HG03378 (cell line): ENCODE measurements around the gene OOEP.
"Not testable (repeated sequence)": the region's sequence is repeated elsewhere in the genome, so short reads cannot be mapped to it uniquely, and the experiment has no call there.

Experiments
- ATAC-seq: cut with Tn5 transposase; IDR thresholded peaks from one replicate; pipeline ENCODE4 v1.9.1; 2021; ENCODE audit warnings: mild to moderate bottlenecking, moderate library complexity; ENCODE audit not compliant: unreplicated experiment

OOEP gene

DNA sequence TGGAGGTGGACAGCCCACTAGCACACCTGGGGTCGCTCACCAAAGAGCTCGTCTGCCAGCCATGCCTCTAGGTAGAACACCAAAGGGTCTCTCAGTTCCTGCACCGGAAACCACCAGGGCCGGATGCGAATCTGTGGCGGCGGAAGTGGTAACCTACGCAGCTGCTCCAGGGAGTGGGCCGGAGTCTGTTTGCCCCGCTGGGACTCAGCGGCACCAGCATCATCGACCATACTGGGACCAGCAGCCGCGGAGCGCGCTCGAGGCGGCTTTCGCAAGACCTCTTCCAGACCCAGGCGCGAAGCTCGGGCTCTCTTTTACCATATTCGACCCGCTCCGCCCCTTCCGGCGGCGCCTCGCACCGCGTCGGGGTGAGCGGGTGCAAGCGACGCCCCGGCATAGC lies at the start of gene OOEP:
Gene OOEP (minus strand): TSS at position 335 of the 400 bp plus-strand sequence. CDS start 105 bp downstream, at position 230.
- ATAC-seq, result no peak

DNA sequence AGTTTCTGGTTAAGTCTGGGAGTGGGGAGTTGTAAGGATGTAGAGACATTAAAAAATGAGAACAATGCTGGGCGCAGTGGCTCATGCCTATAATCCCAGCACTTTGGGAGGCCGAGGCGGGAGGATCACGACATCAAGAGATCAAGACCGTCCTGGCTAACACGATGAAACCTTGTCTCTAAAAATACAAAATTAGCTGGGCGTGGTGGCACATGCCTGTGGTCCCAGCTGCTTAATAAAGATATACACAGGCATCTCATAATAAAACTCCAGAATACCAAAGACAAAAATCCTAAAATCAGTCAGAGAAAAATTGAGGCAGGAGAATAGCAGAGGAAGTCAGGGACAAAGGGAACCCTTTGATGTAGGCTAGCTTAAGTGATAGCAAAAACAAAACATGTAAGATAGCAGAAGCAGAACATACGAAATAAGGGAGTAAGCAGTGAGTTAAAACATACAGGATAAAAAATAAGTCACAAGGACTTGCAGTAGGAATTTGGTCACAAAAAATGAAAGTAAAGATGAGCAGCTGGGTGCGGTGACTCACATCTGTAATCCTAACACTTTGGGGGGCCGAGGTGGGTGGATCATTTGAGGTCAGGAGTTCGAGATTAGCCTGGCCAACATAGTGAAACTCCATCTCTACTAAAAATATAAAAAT lies 48.5 kb upstream of the OOEP start:
- ATAC-seq, result no peak

- no peak for ATAC-seq
Observed at GRCh38 chr6:73413102-73413501, 43.4 kb upstream of the OOEP start.

GRCh38 chr6:73409395-73409794 lies 39.7 kb upstream of the OOEP start:
- ATAC-seq, result no peak

- ATAC-seq, result no peak
Observed at GRCh38 chr6:73400656-73401055, 31.0 kb upstream of the OOEP start.

GRCh38 chr6:73395875-73396274 lies 26.2 kb upstream of the OOEP start:
- ATAC-seq, result no peak

DNA sequence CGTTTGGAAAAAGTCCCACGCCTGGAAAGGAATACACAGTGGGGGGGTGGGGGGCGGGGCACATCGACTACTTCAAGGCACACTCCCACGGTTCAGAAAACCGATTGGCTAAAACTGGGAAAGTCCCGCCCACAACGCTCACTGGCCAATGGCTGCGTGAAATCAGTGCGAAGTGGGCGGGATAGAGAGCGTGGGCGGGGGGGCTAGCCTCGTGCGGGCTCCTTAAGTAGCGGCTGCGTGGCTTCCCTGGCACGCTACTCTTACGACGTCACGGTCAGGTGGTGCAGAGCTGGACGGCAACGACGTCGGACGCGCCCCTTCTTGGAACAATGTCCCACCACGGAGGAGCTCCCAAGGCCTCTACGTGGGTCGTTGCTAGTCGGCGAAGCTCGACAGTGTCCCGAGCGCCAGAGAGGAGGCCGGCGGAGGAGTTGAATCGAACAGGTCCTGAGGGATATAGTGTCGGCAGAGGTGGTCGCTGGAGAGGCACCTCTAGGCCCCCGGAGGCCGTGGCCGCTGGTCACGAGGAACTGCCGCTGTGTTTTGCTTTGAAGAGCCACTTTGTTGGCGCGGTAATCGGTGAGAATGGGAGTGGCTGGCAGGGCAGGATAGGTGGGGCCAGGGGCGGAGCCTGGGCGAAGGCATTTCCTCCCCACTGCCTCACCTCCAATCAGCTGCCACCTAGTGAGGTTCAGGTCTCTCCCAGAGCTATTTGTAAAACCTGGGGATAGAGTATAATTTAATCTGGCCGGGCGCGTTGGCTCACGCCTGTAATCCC lies 25.1 kb upstream of the OOEP start, which contains the start of gene DDX43:
Gene DDX43 (plus strand): TSS at position 252 of the 778 bp plus-strand sequence. CDS start 78 bp downstream, at position 330.
- no peak for ATAC-seq

DNA sequence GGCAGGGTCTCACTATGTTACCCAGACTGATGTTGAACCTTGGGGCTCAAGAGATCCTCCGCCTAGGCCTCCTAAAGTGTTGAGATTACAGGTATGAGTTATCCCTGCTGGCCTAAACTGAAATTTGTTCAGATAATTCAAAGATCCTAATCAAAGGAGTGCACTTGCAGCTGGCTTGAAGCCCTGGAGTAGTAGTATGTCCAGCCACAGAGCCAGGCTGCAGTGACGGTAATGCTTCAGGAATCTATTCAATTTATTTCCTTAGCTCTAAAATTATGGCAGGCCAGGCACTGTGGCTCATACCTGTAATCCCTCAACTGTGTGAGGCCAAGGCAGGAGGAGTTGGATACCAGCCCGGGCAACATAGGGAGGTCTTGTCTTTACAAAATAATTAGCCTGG lies 23.6 kb upstream of the OOEP start:
- no peak for ATAC-seq

DNA sequence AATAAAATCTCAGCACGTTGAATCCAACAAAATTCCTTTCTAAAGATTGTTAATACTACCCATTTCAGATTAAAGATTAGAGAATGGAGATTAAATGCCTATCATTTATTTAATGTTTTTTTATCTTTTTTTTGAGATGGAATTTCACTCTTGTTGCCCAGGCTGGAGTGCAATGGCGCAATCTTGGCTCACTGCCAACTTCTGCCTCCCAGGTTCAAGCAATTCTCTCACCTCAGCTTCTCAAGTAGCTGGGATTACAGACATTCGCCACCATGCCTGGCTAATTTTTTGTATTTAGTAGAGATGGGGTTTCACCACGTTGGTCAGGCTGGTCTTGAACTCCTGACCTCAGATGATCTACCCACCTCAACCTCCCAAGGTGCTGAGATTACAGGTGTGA lies 22.5 kb upstream of the OOEP start:
- ATAC-seq, result not testable (repeated sequence)

- ATAC-seq, result no peak
Observed at GRCh38 chr6:73391675-73392074, 22.0 kb upstream of the OOEP start.

DNA sequence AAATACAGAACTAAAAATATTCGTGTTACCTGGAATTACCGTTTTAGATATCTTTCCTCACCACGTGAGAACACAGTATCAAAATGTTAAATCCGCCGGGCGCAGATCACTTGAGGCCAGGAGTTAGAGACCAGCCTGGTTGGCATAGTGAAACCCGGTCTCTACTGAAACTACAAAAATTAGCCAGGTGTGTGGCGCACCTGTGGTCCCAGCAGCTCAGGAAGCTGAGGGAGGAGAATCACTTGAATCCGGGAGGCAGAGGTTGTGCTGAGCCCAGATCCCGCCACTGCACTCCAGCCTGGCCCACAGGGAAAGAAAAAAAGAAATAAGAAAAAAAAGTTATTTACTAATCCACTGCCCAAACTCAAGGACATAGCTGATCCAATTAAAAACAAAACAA lies 20.2 kb upstream of the OOEP start:
- ATAC-seq, result no peak

DNA sequence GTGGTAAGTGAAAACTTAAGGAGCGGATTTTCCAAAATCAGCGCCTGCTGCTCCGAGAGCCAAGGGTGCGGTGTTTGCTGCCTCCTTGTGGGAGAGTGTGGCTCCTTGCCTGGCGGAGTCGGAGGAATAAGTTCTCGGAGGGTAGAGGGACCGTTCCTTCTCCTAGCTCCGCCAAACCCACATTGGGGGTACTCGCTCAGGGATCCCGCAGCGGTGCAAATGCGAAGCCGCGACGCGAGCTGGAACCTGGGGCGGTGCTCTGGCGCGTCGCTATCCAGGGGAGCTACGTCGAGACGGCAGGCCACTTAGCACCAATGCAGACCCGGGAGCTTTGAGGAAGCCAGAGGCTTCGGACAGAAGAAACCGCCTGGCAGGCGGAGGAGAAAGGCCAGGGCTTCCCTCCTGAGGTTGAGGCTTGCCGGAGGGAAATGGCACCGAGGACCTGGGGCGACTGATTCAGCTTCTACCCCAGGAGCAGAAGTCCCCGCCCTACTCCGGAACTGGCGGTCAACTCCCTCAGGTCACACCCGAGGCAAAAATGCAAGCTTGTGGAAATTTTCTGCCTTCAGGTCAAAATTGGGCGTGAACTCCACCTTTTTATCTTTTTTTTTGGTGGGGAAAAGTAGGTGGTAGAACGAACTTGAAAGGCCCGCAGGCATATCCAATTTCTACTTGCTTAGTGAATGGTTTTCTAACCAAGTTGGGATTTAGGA lies 19.3 kb upstream of the OOEP start:
- peak; percentile 76 for ATAC-seq

- peak; percentile 28 for ATAC-seq
Observed at GRCh38 chr6:73388433-73388799, 18.7 kb upstream of the OOEP start.

DNA sequence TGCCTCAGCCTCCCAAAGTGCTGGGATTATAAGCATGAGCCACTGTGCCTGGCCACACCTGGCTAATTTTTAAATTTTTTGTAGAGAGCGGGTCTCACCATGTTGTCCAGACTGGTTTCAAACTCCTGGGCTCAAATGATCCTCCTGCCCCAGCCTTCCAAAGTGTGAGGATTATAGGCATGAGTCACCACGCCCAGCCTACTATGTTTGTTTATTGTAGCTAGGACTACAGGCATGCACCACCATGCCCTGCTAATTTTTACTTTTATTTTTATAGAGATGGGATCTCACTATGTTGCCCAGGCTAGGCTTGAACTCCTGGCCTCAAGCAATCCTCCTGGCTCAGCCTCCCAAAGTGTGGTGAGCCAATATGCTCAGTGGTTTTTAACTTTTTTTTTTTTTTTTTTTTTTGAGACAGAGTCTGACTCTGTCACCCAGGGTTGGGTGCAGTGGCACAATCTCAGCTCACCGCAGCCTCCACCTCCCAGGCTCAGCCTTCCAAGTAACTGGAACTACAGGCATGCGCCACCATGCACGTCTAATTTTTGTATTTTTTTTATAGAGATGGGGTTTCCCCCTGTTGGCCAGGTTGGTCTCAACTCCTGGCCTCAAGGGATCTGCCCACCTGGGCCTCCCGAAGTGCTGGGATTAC lies 12.9 kb upstream of the OOEP start:
- ATAC-seq, result no peak

DNA sequence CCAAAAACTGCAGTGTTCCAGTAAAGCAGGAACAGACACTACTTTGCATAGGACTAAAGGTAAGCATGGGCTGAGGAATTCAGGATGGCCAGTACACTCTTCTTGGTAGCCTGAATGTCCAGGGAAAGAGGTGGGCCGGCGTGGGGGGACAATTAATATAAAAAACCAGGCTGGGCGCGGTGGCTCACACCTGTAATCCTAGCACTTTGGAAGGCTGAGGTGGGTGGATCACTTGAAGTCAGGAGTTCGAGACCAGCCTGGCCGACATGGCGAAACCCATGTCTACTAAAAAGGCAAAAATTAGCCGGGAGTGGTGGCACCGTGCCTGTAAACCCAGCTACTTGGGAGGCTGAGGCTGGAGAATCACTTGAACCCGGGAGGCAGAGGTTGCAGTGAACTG lies 11.8 kb upstream of the OOEP start:
- ATAC-seq, result not testable (repeated sequence)

GRCh38 chr6:73377225-73377624 lies 7.5 kb upstream of the OOEP start:
- ATAC-seq, result no peak

DNA sequence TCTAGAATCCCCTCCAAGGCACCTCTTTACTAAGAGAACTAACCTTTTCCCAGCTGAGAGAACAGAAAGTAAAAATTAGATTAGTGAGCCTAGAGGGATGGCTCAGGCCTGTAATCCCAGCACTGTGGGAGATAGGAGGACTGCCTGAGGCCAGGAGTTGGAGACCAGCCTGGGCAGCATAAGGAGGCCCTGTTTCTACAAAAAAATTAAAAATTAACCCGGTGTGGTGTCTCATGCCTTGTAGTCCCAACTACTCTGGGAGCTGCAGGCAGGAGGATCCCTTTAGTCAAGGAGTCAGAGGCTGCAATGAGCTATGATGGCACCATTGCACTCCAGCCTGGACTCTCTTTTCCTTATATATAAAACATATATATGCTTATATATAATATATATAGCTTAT lies 5.5 kb upstream of the OOEP start:
- ATAC-seq, result no peak

GRCh38 chr6:73372516-73372915 lies 2.8 kb upstream of the OOEP start:
- ATAC-seq, result no peak

- ATAC-seq, result no peak
Observed at GRCh38 chr6:73371984-73372383, 2.3 kb upstream of the OOEP start.

DNA sequence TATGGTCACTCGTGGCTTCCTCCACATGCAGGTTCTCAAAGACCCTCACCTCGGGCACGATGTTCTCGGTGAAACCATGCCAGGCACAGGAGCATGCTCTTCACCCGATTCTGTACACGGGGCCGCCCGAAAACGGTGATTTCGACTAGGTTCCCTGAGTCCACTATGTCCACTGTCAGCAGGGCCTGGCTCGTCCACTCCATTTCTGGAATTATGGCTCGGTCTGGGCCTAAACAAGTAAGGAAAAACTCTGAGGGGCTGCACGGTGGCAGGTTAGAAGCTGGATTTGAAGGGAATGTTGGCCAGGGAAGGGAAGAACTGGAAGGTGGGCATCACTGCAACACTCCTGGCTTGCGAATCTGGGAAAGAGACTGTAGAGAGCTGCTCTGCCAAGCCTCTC lies 540 bp downstream of the OOEP start:
- no peak for ATAC-seq

DNA sequence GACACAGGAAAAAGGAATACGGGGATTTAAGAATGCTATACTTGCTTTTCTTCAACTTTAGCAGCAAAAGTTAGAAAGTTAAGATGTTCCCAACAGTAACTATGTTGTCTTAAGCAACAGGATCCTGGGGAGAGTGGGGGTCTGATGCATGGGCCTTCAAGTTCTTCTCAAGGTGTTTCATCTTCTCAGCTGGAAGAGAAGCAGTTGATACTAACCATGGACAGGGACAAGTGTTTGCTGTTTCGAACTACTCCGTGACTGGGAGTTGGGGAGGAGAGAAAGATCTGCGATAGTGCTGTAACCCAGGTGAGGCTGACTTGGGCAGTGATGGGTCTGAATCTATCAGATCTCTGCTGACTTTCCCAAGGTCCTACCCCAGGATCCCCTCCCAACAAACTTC lies 1.0 kb downstream of the OOEP start:
- ATAC-seq, result no peak
